CD4-positive, alpha-beta T cell treated with Interleukin-12 subunit alpha and Interleukin-12 subunit beta, for 1 hour (primary cell): Measurements from ENCODE around the gene CEP57L1.
A peak's percentile ranks its signal among the peaks of the same experiment; 100 is the strongest.

Experiments
- DNase-seq: peaks from one replicate; pipeline ENCODE4 v3.0.0-alpha.2; 2020

CEP57L1 gene

DNA sequence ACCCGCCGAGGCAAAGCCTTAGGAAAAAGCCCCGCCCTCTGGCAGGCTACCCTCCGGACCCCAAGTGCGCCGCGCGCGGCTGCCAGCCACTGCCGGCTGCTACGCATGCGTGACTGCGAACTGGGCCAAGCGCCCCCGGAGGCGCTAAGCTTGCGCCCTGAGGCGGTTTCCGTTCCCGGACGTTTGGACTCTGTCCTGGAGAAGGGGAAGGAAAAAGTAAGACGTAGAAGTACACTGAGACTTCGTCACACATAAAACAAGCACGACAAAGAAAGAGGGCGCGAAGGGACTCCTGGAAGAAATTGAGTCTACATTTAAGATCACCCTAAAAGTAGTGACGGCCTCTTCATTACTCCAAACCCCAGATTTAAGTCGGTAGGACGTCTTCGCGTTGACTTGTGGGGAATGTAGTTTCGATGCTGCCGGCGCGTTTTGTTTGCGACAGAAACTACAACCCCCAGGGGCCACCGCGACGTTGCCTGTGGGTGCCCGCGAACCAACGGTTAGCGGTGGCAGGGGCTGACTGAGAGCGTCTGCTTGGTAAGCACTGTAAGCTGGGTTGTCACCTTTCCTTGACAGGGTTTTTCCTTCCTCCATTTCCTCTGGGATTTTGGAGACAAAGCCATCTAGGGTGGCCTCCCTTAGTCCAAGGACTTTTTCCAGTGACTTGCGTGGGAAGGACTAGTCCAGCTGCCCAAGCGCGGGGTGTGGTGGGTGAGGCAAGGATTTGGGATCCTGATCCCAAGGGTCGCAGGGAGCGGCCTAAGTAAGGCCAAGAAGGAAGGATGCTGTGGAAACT, at the start of gene CEP57L1:
Gene CEP57L1 (plus strand): TSS at position 472 of the 799 bp plus-strand sequence. CDS start 49,715 bp downstream, outside the sequence.
- peak; percentile 96 for DNase-seq

GRCh38 chr6:109048176-109048575, 47.1 kb upstream of the CEP57L1 start:
- no peak for DNase-seq

DNA sequence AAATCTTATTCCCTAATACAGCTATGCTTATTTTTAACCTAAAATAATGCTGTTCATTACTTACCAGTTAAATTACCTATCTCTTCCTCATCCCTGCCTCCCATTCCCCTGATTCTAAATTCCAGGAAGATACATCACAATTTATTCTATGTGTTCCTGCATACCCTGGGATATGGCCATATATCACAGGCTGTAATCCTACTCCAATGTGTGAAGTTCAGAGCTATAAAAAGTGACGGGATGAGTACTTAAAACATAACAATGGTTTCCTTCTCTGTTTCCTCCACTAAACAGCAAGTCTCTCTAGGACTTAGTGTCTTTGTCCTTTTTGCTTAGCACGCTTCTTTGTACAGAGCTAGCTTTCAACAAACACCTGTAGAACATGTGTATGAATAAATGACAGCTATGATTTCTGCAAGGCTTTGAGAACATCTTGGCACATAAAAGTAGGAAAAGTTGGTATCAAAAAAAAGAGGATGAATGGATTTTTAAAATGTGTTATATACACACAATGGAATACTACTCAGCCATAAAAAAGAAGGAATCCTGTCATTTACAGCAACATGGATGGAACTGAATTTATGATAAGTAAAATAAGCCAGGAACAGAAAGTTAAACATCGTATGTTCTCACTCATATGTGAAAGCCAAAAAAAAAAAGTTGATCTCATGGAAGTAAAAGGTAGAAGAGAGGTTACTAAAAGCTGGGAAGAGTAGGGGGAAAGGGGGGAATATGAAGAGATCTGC, 46.5 kb upstream of the CEP57L1 start:
- DNase-seq, result no peak

- no peak for DNase-seq
These were observed 45.3 kb upstream of the CEP57L1 start for GRCh38 chr6:109050012-109050411.

DNA sequence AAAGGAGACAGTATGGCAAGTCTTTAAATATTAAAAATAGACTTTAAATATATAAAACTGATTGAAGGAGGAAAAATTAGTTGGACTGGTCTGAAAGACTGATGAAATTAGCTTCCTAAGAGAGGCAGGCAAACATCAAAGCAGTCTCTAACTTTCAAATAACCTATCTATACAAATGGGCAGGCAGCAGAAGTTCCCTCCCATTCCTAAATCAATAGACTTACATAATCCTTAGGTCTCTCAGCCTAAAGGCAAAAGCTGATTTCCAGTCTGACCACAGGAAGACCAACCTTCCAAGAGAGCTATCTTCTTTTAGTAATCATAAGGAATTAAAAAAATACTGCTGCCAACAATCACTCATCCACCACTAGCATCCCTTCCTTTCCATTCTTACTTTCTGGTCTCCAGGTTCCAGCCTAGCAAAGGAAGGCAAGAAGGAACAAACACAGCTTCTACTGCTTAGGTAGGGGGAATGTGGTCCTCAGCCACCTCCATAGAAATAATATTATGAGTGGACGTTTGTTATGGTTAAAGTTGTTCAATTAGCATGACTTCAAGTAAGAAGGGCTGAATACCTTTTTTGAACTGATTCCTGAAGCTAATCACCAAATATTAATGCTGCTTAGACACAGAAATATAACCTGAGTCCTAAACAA, 44.7 kb upstream of the CEP57L1 start:
- DNase-seq, result no peak

DNA sequence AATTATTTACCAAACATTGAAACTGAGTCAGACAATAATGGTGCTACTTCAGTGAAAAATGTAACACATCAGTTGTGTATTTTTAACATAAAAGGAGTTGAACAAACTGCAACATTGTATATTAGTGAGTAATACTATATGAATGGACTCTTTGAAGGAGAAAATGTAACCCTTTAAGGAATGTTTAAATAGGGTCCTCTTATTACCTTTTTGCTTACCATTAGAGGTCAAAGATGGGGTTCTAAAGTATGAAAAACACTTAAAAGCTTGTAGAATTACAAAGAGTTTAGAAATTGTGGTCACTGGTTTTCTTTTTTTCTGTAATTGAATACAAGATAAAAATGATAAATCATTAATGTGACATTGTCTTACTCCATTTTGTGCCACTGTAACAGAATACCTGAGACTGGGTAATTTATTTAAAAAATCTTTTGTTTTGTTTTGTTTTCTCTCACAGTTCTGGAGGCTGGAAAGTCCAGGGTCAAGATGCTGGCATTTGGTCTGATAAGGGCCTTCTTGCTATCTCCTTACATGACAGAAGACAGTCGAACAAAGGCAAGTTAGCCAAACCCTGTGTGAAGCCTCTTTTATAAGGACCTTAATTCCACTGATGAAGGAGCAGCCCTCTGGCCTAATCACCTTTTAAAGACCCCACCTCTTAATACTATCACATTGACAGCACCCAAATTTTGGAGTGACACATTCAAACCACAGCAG, 43.8 kb upstream of the CEP57L1 start:
- no peak for DNase-seq

DNA sequence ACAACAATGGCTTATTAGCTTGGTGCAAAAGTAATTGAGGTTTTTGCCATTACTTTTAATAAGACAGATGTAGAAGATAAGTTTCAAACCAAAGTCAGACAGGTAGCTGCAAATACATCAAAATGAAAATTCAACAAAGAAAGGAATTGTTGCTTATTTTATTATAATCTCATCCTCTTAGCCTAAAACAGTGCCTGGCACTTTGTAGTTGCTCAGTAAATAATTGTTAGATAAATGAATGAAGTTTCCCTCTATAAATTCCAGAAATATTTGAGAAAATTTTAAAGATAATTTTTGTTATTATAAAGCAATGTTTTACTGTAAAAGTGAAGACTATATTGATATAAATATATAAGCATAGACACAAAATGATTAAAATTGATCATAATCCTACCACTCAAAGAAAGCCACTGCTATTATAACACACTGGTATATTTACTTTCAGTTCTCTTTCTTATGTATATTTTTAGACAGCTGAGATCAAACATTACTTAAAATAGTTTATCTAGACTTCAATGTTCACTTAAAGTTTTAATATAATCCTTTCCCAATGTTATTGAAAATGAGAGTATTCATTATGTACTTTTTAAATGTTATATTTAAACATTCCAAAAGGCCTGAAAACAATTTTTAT, 43.2 kb upstream of the CEP57L1 start:
- DNase-seq, result no peak

- no peak for DNase-seq
These were observed 42.5 kb upstream of the CEP57L1 start for GRCh38 chr6:109052852-109053251.

GRCh38 chr6:109053336-109053735, 42.0 kb upstream of the CEP57L1 start:
- no peak for DNase-seq

DNA sequence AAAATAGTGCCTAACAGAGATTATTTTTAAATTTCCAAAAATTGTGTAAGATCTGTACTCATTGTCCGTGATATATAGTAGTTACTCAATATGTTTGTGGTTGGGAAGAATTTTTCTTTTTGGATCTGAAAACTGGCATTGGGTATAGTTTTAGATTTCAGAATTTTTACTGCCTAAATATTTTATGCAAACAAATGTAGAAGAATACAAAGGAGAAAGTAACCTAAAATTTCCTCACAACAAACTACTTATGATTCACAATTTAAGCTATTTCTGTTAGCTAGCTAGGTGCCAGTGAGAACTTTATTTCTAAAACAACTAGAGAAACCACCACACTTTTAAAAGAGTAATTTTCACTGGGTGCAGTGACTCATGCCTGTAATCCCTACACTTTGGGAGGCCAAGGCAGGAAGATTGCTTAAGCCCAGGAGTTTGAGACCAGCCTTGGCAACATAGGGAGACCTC, 39.5 kb upstream of the CEP57L1 start:
- DNase-seq, result no peak

DNA sequence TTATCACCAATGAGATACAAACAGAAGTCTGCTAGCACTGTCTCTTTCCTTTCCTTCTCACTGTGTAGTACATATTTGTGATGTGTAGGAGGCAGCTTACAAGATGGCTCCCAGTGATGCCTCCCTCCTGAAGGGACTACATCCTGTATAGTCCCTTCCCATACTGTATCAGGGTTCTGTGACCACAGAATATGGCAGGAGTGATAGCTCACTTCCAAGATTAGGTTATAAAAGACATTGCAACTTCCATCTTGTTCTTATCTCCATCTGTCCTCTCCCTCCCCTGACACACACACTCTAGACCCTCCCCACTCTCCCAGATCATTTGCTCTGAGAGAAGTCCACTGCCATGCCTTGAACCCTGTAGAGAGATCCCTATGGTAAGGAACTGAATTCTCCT, 38.6 kb upstream of the CEP57L1 start:
- DNase-seq, result no peak

DNA sequence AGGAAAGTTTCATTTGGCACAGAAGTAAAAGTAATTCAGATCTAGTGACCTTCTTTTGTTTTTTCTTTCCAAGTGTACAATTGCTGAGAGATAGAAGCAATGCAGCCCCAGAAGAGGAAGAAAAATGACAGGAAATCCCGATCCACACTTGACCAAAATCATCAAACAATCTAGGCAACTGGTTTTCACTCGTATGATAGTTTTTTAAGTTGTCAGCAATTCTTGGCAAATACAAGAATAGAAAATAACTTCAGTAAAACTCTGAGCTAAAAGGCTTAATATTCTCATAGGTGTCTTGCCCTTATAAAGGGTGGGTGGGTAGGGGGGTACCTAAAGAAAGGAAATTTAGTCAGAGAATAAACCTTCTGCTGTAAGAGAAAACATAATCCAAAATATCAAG, 36.7 kb upstream of the CEP57L1 start:
- DNase-seq, result no peak

GRCh38 chr6:109059153-109059552, 36.2 kb upstream of the CEP57L1 start:
- no peak for DNase-seq

- DNase-seq, result peak; percentile 69
These were observed 35.7 kb upstream of the CEP57L1 start for GRCh38 chr6:109059571-109060021.

DNA sequence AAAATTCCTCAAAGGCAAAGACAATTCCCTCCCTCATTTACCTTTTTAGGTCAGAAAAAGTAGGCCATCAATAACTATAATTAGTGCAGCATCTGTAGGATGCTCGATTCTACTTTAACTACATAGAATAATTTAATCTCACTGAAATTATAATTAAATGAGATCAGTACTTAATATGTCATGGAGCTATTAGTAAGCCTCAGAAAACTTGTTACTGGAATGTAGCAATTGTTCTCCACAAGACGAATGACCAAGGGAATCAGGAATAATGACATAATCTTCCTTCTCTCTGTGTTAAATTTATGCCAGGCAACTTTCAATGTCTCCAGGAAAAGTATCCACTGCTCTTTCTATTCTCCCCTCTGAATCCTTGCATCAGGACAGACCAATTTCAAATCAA, 34.7 kb upstream of the CEP57L1 start:
- DNase-seq, result no peak

DNA sequence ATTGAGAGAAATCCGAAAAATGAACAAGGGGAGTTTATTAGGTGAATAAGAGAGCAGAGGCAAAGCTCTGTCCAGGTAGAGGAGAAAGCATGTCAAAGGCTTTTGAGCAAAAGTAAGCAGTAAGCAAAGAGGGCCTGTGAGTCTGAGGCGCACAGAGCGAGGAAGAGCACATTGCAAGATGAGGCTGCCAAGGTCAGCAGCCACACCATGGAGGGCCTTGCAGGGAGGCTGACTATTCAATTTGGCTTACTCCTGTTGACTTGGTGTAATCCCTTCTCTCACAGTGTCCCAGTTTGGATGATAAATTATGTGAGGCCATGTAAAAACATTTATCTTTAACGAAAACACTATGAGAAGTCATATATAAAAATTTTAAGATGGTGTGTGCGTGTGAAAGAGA, 33.1 kb upstream of the CEP57L1 start:
- no peak for DNase-seq

GRCh38 chr6:109062767-109063352, 32.4 kb upstream of the CEP57L1 start:
- DNase-seq, result no peak

DNA sequence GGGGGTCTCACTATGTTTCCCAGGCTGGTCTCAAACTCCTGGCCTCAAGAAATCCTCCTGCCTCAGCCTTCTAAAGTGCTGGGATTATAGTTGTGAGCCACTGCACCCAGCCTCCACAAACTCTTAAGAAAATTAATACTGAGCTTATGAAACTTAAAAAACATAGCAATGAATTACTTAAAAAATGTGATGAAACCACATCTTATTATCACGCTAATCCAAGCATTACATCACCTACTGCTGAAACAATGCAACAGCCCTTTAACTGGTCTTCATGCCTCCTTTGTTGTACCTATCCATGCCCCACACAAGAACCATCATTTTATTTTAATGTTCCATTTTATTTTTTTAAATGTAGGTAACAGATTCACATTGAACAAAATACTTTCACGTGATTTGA, 25.6 kb upstream of the CEP57L1 start:
- no peak for DNase-seq

GRCh38 chr6:109071125-109071917, 24.0 kb upstream of the CEP57L1 start:
- DNase-seq, result peak; percentile 14

- peak; percentile 82 for DNase-seq
These were observed 21.8 kb upstream of the CEP57L1 start for GRCh38 chr6:109073344-109074132.

GRCh38 chr6:109074133-109074415, 21.2 kb upstream of the CEP57L1 start:
- no peak for DNase-seq
